ENCODE data around the gene PLPP4.

DNA sequence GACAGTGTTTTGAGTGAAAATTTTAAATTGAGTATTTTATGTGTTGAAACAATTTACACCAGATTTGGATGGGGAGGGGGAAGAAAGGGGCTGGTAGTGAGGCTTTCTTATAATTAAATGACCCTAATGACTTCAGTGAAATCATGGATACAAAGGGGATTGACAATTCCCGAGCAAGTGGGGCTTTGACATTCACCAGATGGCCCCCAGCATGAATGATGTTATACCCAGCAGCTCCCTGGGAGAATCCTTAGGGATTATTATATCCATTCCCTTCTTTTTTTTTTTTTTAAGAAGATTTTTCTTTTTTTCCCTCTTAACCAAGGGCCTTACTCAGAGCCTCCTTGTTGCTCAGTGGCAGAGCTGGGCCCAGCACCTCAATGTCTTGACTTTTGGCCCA lies 17.9 kb downstream of the PLPP4 start:
- TF ChIP-seq, protein P1, sequence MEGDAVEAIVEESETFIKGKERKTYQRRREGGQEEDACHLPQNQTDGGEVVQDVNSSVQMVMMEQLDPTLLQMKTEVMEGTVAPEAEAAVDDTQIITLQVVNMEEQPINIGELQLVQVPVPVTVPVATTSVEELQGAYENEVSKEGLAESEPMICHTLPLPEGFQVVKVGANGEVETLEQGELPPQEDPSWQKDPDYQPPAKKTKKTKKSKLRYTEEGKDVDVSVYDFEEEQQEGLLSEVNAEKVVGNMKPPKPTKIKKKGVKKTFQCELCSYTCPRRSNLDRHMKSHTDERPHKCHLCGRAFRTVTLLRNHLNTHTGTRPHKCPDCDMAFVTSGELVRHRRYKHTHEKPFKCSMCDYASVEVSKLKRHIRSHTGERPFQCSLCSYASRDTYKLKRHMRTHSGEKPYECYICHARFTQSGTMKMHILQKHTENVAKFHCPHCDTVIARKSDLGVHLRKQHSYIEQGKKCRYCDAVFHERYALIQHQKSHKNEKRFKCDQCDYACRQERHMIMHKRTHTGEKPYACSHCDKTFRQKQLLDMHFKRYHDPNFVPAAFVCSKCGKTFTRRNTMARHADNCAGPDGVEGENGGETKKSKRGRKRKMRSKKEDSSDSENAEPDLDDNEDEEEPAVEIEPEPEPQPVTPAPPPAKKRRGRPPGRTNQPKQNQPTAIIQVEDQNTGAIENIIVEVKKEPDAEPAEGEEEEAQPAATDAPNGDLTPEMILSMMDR (IDR thresholded peaks at IDR 0.05) = no peak
- TF ChIP-seq POLR2AphosphoS5 (IDR thresholded peaks at IDR 0.05) = no peak
- TF ChIP-seq POLR2A (IDR thresholded peaks at IDR 0.05) = no peak
- no peak for TF ChIP-seq EP300 (IDR thresholded peaks at IDR 0.05)

Data from suprapubic skin (tissue), 4 donors.